K562 treated with DMSO at 1 percent for 4 hours (cell line): ENCODE results near the gene VMA21. TPM values are rescaled to one million over a fixed set of nuclear protein-coding genes. Genes with fewer than 3 reads are reported as not detected.

Source experiments
- total RNA-seq: library from RNA; unstranded; fragments of 300-600 nt; gene quantifications from 2 replicates; pipeline ENCODE4 v1.2.3, GENCODE V29; 2022; ENCODE audit not compliant: insufficient read depth

The VMA21 gene
- 8.3 and 10.3 TPM in 2 replicates for total RNA-seq

GRCh38 chrX:151396825-151397740 is at the start of gene VMA21:
Gene VMA21, plus strand, starts transcription at chrX:151397206. Its CDS starts 103 bp downstream, at chrX:151397309.

Other genes starting within 250 kb of the VMA21 start
- gene GPR50, start 220.6 kb upstream of the VMA21 start, total RNA-seq = not detected in 2 replicates
- 7.0 and 10.4 TPM in 2 replicates for gene PASD1, start 166.5 kb downstream of the VMA21 start, total RNA-seq